OCI-LY3 (cell line): Measurements from ENCODE around the gene PNPLA2.

Experiments used
- H2AFZ ChIP-seq: fragments of 200-600, 300-600 bp; shearing (Covaris generic); 2 replicates; pipeline ENCODE4 v1.6.0; 2014; ENCODE audit warnings: antibody characterized with exemption, low read depth, low read length
- H3K27ac ChIP-seq: fragments of 200-600, 300-600 bp; sonication (generic); 2 replicates; pipeline ENCODE4 v1.5.1; 2014; ENCODE audit warnings: mild to moderate bottlenecking, low read length, moderate library complexity, mixed read lengths
- H3K27me3 ChIP-seq: fragments of 200-600, 300-600 bp; sonication (generic); 2 replicates; pipeline ENCODE4 v1.6.1; 2014; ENCODE audit warnings: low read depth, low read length, mixed read lengths
- H3K36me3 ChIP-seq: fragments of 200-600, 300-600 bp; sonication (generic); replicated peaks from 2 replicates; pipeline ENCODE3; 2014; ENCODE audit warnings: low read depth, low read length, mixed read lengths
- H3K4me1 ChIP-seq: fragments of 300-600, 200-600 bp; sonication (generic); 2 replicates; pipeline ENCODE4 v1.6.1; 2014; ENCODE audit warnings: low read length, mixed read lengths
- H3K4me2 ChIP-seq: fragments of 200-600, 300-600 bp; sonication (generic); 2 replicates; pipeline ENCODE4 v1.6.1; 2014; ENCODE audit warnings: low read length, mixed read lengths
- H3K4me3 ChIP-seq: fragments of 300-600, 200-600 bp; sonication (generic); 2 replicates; pipeline ENCODE4 v1.5.1; 2014; ENCODE audit warnings: antibody characterized with exemption, mild to moderate bottlenecking, low read length, moderate library complexity
- H3K79me2 ChIP-seq: fragments of 300-600, 200-600 bp; shearing (Covaris generic); 2 replicates; pipeline ENCODE4 v1.6.1; 2014; ENCODE audit warnings: mild to moderate bottlenecking, low read length, mixed read lengths
- H3K9ac ChIP-seq: fragments of 300-600, 200-600 bp; shearing (Covaris generic); 2 replicates; pipeline ENCODE4 v1.6.0; 2014; ENCODE audit warnings: mild to moderate bottlenecking, low read length, moderate library complexity
- H3K9me3 ChIP-seq: fragments of 200-600, 300-600 bp; shearing (Covaris generic); 2 replicates; pipeline ENCODE4 v1.6.1; 2014; ENCODE audit warnings: low read length, mixed read lengths; ENCODE audit not compliant: insufficient read depth
- H4K20me1 ChIP-seq: fragments of 200-600, 300-600 bp; sonication (generic); 2 replicates; pipeline ENCODE4 v1.6.1; 2016; ENCODE audit warnings: low read length, mixed read lengths; ENCODE audit not compliant: insufficient read depth
- CTCF ChIP-seq: fragments of 200-600, 300-600 bp; sonication (generic); IDR thresholded peaks from 2 replicates; pipeline ENCODE4 v1.5.1; 2014; ENCODE audit warnings: antibody characterized with exemption, low read length, low read depth
- EZH2phosphoT487 ChIP-seq: fragments of 200-600 bp; shearing (Covaris generic); IDR thresholded peaks from 2 replicates; pipeline ENCODE4 v1.6.1; 2018; ENCODE audit warnings: antibody characterized with exemption, mixed run types, low read depth

PNPLA2 gene

GRCh38 chr11:795634-796564 lies 22.8 kb upstream of the PNPLA2 start:
- H3K4me1 ChIP-seq, result peaks cover 14% of the 10 kb centered on the region
- H3K27ac ChIP-seq, result peak overlapping the region; percentile 78
- H3K4me3 ChIP-seq, result peak overlapping the region; percentile 92
- H3K9me3 ChIP-seq, result no peaks in the 10 kb centered on the region
- peaks cover 3% of the 10 kb centered on the region for H3K36me3 ChIP-seq
- no peaks in the 10 kb centered on the region for H3K27me3 ChIP-seq
- H3K79me2 ChIP-seq, result peaks cover 34% of the 10 kb centered on the region
- H3K4me2 ChIP-seq, result peak overlapping the region; percentile 98
- H2AFZ ChIP-seq, result no peak overlapping the region
- H4K20me1 ChIP-seq, result peaks cover 6% of the 10 kb centered on the region; the same call in 1 of the 2 replicates
- peak overlapping the region; percentile 90 for H3K9ac ChIP-seq
- no peak for TF ChIP-seq CTCF
- no peak for TF ChIP-seq EZH2phosphoT487

GRCh38 chr11:796565-797295 lies 22.0 kb upstream of the PNPLA2 start:
- no peak overlapping the region for H2AFZ ChIP-seq
- H3K9ac ChIP-seq, result peak overlapping the region; percentile 90
- peaks cover 3% of the 10 kb centered on the region for H3K36me3 ChIP-seq
- H3K79me2 ChIP-seq, result peaks cover 34% of the 10 kb centered on the region
- peak overlapping the region; percentile 78 for H3K27ac ChIP-seq
- H3K9me3 ChIP-seq, result no peaks in the 10 kb centered on the region
- peak overlapping the region; percentile 98 for H3K4me2 ChIP-seq
- H3K4me3 ChIP-seq, result peak overlapping the region; percentile 92
- no peak for TF ChIP-seq CTCF
- TF ChIP-seq EZH2phosphoT487, result no peak
- peaks cover 14% of the 10 kb centered on the region for H3K4me1 ChIP-seq
- peaks cover 4% of the 10 kb centered on the region; the same call in 1 of the 2 replicates for H4K20me1 ChIP-seq
- no peaks in the 10 kb centered on the region for H3K27me3 ChIP-seq

DNA sequence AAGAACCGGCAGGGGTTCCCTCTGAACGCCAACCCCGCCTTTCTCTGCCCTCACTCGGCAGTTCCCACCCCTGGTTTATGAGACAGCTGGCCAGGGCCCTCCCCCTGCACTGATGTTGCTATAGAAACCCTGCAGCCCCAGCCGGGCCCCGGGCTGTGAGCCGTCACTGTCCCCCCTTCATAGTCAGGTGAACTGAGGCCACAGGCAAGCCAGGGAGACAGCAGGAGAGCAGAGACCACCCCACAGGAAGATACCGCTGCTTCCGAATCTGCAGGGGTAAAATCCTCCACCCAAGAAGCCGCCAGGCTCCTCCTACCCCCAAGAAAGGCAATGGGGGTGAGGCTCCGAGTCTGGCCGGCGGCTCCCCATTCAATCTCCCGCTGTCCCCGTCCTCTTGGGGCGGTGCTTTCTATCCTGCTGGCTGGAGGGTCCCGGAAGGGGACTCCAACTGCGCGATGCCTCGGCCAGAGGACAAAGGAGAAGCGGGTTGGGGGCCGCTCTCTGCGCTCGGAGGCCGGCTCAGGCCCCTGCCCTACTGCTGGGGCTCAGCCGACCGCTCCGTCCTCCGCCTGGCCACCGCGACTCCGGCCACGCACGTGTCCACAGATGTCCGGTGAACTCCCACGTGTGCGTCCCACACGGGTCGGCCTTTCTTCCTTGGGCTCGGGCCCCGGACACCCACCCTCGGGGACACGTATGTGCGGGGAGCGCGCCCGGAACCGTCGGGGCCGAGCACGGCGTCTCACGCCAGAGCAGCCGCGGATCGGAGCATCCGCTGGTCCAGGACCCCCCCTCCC lies 21.2 kb upstream of the PNPLA2 start:
- Histone ChIP-seq H3K4me3 (peak overlapping the region; percentile 92), H3K9ac (peak overlapping the region; percentile 90), H4K20me1 (peaks cover 4% of the 10 kb centered on the region; the same call in 1 of the 2 replicates), H3K27me3 (no peaks in the 10 kb centered on the region), H2AFZ (peak overlapping the region; percentile 58; the same call in 1 of the 2 replicates), H3K27ac (peak overlapping the region; percentile 78), H3K4me1 (peaks cover 14% of the 10 kb centered on the region), H3K36me3 (no peaks in the 10 kb centered on the region), H3K79me2 (peaks cover 34% of the 10 kb centered on the region), H3K9me3 (no peaks in the 10 kb centered on the region), H3K4me2 (peak overlapping the region; percentile 98)
- TF ChIP-seq CTCF (no peak), EZH2phosphoT487 (no peak)
